HepG2 (cell line): Measurements from ENCODE around the gene POMT1. TPM values are rescaled to one million over a fixed set of nuclear protein-coding genes. Genes with fewer than 3 reads are reported as not detected.
A peak's percentile ranks its signal among the peaks of the same experiment; 100 is the strongest.

ENCODE experiments used
- HDAC2 ChIP-seq: sonication (generic); formaldehyde crosslinking; IDR thresholded peaks from 2 replicates; pipeline ENCODE4 v1.4.0; 2020; ENCODE audit warnings: missing genetic modification reagents
- HHEX ChIP-seq: IDR thresholded peaks from 2 replicates; pipeline ENCODE4 v1.6.1; 2016; ENCODE audit warnings: control low read depth
- HMG20B ChIP-seq: conservative IDR thresholded peaks from 2 replicates; pipeline ENCODE4 v1.6.1; 2016; ENCODE audit warnings: missing genetic modification reagents, missing compliant biosample characterization
- MAX ChIP-seq: IDR thresholded peaks from 2 replicates; pipeline ENCODE4 v1.6.1; 2012; ENCODE audit warnings: inconsistent platforms
- SOX13 ChIP-seq, 3 experiments: fragments of 450-650 bp in 1 of 3; sonication (generic) in 1 of 3; formaldehyde crosslinking in 1 of 3; IDR thresholded peaks in 2 of 3; conservative IDR thresholded peaks in 1 of 3; 2 replicates each; pipeline versions ENCODE4 v1.5.0 to v1.6.1; 2016 to 2020; ENCODE audit warnings: antibody characterized with exemption in 1 of 3, mild to moderate bottlenecking in 1 of 3, missing compliant biosample characterization in 1 of 3, missing genetic modification reagents in 1 of 3, moderate library complexity in 1 of 3
- SOX6 ChIP-seq, 2 experiments: fragments of 450-650 bp in 1 of 2; sonication (generic) in 1 of 2; formaldehyde crosslinking in 1 of 2; IDR thresholded peaks; 2 replicates each; pipeline versions ENCODE4 v1.4.0 to v1.6.1; 2017 to 2020; ENCODE audit warnings: antibody characterized with exemption in 1 of 2, mild to moderate bottlenecking in 1 of 2, missing genetic modification reagents in 1 of 2
- ZNF317 ChIP-seq: sonication (generic); formaldehyde crosslinking; IDR thresholded peaks from 2 replicates; pipeline ENCODE4 v1.5.0; 2020; ENCODE audit warnings: mild to moderate bottlenecking, missing genetic modification reagents
- polyA plus RNA-seq, 8 experiments: library from polyadenylated mRNA; depleted of rRNA in 3 of 8; stranded (reverse) in 7 of 8; unstranded in 1 of 8; fragments of >200 nt; fragmentation: Illumina TruSeq in 4 of 8; extraction: Trizol in 4 of 8; gene quantifications; 2 replicates each; pipeline versions ENCODE4 v1.2.1 to v1.2.3, GENCODE V29; 2011 to 2016; ENCODE audit warnings: low read depth in 4 of 8, missing spikeins in 1 of 8, mixed read lengths in 1 of 8; ENCODE audit not compliant: insufficient read depth in 1 of 8
- total RNA-seq, 5 experiments: library from RNA; depleted of rRNA; stranded (reverse); fragments of >200 nt; fragmentation: Illumina TruSeq; extraction: Trizol; gene quantifications; 2 replicates each; pipeline ENCODE4 v1.2.3, GENCODE V29; 2016; ENCODE audit warnings: low read depth in 1 of 5
- TF ChIP-seq, protein P1 (sequence below), 2 experiments: sonication (generic) in 1 of 2; formaldehyde crosslinking in 1 of 2; IDR thresholded peaks; 2 replicates each; pipeline versions ENCODE4 v1.4.0 to v1.6.1; 2016 to 2020; ENCODE audit warnings: borderline replicate concordance in 1 of 2, low read depth in 1 of 2, mild to moderate bottlenecking in 1 of 2, missing genetic modification reagents in 1 of 2
- TF ChIP-seq, protein P2 (sequence below): sonication (generic); formaldehyde crosslinking; IDR thresholded peaks from 2 replicates; pipeline ENCODE4 v1.5.0; 2020; ENCODE audit warnings: mild to moderate bottlenecking, missing genetic modification reagents, borderline replicate concordance
- TF ChIP-seq, protein P3 (sequence below): sonication (generic); formaldehyde crosslinking; IDR thresholded peaks from 2 replicates; pipeline ENCODE4 v1.4.0; 2020; ENCODE audit warnings: missing genetic modification reagents
- TF ChIP-seq, protein P4 (sequence below): sonication (generic); formaldehyde crosslinking; IDR thresholded peaks from 2 replicates; pipeline ENCODE4 v1.4.0; 2020; ENCODE audit warnings: missing genetic modification reagents
- TF ChIP-seq, protein P5 (sequence below): sonication (generic); formaldehyde crosslinking; conservative IDR thresholded peaks from 2 replicates; pipeline ENCODE4 v1.8.0; 2022; ENCODE audit warnings: low read depth, missing genetic modification reagents

POMT1 gene
- total and polyA plus RNA-seq, 2 of the 13 experiments (the other 11 are each of a cell fraction or from before 2014, with no cell fraction given) = 21.6 to 22.7 TPM

DNA sequence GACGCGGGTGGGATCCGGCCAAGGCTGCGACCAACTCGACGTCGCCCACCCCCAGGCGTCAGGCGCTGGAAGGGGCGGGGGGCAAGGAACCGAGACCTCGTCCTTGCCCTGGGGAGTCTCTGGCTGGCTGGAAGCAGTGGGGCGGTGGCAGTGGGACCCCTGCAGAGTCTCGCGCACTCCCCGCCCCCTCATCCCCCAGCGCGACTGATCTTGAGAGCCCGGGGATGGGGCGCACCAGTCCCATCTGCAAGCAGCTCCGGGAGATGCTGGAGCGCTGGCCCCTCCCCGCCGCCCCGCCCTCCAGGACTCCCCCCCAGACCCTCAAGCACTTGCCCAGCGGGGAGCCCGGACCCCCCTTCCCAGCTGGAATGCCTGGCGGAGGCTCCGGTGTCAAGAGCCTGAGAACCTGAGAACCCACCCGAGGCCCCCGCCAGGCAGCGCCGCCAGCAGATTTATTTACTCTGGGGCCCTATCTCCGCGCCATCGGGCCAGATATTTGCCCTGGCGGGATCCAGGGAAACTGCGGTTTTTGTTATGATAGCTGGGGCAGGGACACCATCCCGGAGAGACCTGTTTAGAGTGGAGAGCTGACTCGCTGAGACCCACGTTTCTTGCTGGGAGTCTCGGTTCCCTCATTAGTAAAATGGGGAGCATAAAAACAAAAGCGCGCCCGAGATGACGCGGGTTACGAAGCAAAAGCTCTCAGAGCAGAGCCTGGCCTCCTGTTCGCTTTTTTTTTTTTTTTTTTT, 43.8 kb downstream of the POMT1 start (continued):
- TF ChIP-seq, protein P1, sequence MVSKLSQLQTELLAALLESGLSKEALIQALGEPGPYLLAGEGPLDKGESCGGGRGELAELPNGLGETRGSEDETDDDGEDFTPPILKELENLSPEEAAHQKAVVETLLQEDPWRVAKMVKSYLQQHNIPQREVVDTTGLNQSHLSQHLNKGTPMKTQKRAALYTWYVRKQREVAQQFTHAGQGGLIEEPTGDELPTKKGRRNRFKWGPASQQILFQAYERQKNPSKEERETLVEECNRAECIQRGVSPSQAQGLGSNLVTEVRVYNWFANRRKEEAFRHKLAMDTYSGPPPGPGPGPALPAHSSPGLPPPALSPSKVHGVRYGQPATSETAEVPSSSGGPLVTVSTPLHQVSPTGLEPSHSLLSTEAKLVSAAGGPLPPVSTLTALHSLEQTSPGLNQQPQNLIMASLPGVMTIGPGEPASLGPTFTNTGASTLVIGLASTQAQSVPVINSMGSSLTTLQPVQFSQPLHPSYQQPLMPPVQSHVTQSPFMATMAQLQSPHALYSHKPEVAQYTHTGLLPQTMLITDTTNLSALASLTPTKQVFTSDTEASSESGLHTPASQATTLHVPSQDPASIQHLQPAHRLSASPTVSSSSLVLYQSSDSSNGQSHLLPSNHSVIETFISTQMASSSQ (IDR thresholded peaks at IDR 0.05; ENCODE audit: low read depth) = peak; percentile 84
- TF ChIP-seq, protein P1 (CRISPR knock-in tag; IDR thresholded peaks at IDR 0.05; ENCODE audit: borderline replicate concordance) = peak; percentile 95
- TF ChIP-seq ZNF317 (0 out of 2 replicates have a peak, but pooled peaks have one; percentile 19), HDAC2 (peak; percentile 46; the same call in 1 of the 2 replicates), HHEX (peak; percentile 32; the same call in 1 of the 2 replicates), HMG20B (CRISPR knock-in tag) (peak; percentile 82), SOX13 (IDR thresholded peaks at IDR 0.05) (no peak), SOX13 (CRISPR knock-in tag; conservative IDR thresholded peaks at IDR 0.05 in 1 of 2, IDR thresholded peaks at IDR 0.05 in 1 of 2) (peak in 1 of 2 experiments; percentile 59; a peak in 2 of 4 replicates), MAX (no peak), SOX6 (IDR thresholded peaks at IDR 0.05) (no peak), SOX6 (CRISPR knock-in tag; IDR thresholded peaks at IDR 0.05) (peak; percentile 39; the same call in 1 of the 2 replicates)
- TF ChIP-seq, protein P2, sequence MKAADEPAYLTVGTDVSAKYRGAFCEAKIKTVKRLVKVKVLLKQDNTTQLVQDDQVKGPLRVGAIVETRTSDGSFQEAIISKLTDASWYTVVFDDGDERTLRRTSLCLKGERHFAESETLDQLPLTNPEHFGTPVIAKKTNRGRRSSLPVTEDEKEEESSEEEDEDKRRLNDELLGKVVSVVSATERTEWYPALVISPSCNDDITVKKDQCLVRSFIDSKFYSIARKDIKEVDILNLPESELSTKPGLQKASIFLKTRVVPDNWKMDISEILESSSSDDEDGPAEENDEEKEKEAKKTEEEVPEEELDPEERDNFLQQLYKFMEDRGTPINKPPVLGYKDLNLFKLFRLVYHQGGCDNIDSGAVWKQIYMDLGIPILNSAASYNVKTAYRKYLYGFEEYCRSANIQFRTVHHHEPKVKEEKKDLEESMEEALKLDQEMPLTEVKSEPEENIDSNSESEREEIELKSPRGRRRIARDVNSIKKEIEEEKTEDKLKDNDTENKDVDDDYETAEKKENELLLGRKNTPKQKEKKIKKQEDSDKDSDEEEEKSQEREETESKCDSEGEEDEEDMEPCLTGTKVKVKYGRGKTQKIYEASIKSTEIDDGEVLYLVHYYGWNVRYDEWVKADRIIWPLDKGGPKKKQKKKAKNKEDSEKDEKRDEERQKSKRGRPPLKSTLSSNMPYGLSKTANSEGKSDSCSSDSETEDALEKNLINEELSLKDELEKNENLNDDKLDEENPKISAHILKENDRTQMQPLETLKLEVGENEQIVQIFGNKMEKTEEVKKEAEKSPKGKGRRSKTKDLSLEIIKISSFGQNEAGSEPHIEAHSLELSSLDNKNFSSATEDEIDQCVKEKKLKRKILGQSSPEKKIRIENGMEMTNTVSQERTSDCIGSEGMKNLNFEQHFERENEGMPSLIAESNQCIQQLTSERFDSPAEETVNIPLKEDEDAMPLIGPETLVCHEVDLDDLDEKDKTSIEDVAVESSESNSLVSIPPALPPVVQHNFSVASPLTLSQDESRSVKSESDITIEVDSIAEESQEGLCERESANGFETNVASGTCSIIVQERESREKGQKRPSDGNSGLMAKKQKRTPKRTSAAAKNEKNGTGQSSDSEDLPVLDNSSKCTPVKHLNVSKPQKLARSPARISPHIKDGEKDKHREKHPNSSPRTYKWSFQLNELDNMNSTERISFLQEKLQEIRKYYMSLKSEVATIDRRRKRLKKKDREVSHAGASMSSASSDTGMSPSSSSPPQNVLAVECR (CRISPR knock-in tag) = 0 out of 2 replicates have a peak, but pooled peaks have one; percentile 8
- TF ChIP-seq, protein P3, sequence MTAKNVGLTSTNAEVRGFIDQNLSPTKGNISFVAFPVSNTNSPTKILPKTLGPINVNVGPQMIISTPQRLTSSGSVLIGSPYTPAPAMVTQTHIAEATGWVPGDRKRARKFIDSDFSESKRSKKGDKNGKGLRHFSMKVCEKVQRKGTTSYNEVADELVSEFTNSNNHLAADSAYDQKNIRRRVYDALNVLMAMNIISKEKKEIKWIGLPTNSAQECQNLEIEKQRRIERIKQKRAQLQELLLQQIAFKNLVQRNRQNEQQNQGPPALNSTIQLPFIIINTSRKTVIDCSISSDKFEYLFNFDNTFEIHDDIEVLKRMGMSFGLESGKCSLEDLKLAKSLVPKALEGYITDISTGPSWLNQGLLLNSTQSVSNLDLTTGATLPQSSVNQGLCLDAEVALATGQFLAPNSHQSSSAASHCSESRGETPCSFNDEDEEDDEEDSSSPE = peak; percentile 54; the same call in 1 of the 2 replicates
- TF ChIP-seq, protein P4, sequence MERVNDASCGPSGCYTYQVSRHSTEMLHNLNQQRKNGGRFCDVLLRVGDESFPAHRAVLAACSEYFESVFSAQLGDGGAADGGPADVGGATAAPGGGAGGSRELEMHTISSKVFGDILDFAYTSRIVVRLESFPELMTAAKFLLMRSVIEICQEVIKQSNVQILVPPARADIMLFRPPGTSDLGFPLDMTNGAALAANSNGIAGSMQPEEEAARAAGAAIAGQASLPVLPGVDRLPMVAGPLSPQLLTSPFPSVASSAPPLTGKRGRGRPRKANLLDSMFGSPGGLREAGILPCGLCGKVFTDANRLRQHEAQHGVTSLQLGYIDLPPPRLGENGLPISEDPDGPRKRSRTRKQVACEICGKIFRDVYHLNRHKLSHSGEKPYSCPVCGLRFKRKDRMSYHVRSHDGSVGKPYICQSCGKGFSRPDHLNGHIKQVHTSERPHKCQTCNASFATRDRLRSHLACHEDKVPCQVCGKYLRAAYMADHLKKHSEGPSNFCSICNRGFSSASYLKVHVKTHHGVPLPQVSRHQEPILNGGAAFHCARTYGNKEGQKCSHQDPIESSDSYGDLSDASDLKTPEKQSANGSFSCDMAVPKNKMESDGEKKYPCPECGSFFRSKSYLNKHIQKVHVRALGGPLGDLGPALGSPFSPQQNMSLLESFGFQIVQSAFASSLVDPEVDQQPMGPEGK (CRISPR knock-in tag) = peak; percentile 89
- TF ChIP-seq, protein P5, sequence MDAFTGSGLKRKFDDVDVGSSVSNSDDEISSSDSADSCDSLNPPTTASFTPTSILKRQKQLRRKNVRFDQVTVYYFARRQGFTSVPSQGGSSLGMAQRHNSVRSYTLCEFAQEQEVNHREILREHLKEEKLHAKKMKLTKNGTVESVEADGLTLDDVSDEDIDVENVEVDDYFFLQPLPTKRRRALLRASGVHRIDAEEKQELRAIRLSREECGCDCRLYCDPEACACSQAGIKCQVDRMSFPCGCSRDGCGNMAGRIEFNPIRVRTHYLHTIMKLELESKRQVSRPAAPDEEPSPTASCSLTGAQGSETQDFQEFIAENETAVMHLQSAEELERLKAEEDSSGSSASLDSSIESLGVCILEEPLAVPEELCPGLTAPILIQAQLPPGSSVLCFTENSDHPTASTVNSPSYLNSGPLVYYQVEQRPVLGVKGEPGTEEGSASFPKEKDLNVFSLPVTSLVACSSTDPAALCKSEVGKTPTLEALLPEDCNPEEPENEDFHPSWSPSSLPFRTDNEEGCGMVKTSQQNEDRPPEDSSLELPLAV (CRISPR knock-in tag) = no peak
